Epithelial cell of proximal tubule (primary cell): ENCODE results near the gene CSTF2. TPM values are rescaled to one million over a fixed set of nuclear protein-coding genes. Genes with fewer than 3 reads are reported as not detected.

ENCODE experiments used
- DNase-seq: peaks from one replicate; pipeline ENCODE4 v3.0.0-alpha.2; 2011; ENCODE audit warnings: low read depth
- H3K4me3 ChIP-seq: 2 replicates; pipeline ENCODE4 v1.5.1; 2011; ENCODE audit warnings: low read depth, mild to moderate bottlenecking, low read length
- total RNA-seq: library from RNA; depleted of rRNA; stranded (reverse); fragments of >200 nt; gene quantifications from 2 replicates; pipeline ENCODE4 v1.2.3, GENCODE V29; 2015
- TF ChIP-seq, protein P1 (sequence below): conservative IDR thresholded peaks from 2 replicates; pipeline ENCODE4 v1.5.1; 2012; ENCODE audit warnings: low read depth, mild to moderate bottlenecking, low read length

The CSTF2 gene
- total RNA-seq, 1 donor from 2014 or later, result 19.8 TPM

DNA sequence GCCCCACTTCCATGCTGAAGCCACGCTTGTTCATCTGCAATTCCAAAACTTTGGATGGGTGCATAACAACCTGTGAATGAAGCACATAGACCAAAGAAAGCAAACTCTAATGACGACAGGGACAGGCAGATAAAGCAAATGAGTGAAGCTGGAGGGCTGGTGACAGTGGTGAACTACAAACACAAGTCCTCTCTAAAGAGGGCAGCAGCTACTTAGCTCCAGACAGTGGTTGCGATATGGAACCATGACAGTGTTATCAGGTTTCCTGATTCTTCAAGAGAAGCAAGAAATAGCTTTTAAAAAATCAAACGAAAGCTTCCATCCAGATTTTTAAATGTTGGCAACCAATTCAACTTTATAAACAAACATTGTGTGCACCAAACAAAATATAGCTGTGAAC, 30.1 kb downstream of the CSTF2 start:
- TF ChIP-seq, protein P1, sequence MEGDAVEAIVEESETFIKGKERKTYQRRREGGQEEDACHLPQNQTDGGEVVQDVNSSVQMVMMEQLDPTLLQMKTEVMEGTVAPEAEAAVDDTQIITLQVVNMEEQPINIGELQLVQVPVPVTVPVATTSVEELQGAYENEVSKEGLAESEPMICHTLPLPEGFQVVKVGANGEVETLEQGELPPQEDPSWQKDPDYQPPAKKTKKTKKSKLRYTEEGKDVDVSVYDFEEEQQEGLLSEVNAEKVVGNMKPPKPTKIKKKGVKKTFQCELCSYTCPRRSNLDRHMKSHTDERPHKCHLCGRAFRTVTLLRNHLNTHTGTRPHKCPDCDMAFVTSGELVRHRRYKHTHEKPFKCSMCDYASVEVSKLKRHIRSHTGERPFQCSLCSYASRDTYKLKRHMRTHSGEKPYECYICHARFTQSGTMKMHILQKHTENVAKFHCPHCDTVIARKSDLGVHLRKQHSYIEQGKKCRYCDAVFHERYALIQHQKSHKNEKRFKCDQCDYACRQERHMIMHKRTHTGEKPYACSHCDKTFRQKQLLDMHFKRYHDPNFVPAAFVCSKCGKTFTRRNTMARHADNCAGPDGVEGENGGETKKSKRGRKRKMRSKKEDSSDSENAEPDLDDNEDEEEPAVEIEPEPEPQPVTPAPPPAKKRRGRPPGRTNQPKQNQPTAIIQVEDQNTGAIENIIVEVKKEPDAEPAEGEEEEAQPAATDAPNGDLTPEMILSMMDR, result no peak
- no peak for DNase-seq
- no peak overlapping the region for H3K4me3 ChIP-seq

DNA sequence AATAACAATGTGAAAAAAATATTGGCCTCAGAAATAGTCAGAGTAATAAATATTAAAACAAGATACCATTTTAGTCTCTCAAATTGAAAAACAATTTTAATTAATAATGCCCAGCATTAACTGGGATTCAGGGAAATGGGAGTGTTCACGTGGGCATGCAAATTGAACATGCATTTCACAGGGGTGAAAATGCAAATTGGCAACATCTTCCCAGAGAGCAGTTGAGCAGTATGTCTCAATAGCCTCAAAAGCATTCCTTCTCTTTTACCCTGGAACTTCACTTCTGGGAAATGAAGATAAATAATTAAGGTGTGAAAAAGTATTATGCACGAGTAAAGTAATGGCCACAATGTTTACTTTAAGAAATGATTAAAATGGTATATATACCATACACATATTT, 32.6 kb downstream of the CSTF2 start:
- TF ChIP-seq, protein P1, result no peak
- H3K4me3 ChIP-seq, result no peak overlapping the region
- no peak for DNase-seq

DNA sequence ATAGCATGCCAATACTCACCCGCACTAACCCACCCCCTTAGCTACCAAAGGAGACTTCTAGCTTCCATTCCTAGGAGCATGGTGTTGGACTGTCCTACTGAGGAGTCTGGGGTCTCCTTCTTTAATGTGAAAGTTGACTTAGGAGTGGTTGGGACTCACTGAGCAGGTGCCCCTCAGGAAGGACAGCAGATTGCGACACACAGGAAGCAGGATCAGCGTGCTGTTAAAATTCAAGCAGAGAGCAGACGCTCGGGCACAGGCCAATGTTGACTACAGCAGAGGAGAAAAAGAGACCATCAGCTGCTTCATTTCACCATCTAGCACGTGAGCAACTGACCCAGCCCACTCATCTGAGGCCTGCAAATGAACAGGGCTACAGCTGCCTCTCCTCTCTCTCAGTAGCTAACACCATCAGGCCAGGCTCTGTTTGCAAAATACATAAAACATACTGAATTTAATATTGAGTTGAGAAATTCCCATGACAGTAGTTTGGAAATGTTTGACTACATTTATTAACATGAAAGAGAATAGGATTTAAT, 43.2 kb downstream of the CSTF2 start:
- DNase-seq, result no peak
- H3K4me3 ChIP-seq, result no peak overlapping the region
- TF ChIP-seq, protein P1, result no peak

DNA sequence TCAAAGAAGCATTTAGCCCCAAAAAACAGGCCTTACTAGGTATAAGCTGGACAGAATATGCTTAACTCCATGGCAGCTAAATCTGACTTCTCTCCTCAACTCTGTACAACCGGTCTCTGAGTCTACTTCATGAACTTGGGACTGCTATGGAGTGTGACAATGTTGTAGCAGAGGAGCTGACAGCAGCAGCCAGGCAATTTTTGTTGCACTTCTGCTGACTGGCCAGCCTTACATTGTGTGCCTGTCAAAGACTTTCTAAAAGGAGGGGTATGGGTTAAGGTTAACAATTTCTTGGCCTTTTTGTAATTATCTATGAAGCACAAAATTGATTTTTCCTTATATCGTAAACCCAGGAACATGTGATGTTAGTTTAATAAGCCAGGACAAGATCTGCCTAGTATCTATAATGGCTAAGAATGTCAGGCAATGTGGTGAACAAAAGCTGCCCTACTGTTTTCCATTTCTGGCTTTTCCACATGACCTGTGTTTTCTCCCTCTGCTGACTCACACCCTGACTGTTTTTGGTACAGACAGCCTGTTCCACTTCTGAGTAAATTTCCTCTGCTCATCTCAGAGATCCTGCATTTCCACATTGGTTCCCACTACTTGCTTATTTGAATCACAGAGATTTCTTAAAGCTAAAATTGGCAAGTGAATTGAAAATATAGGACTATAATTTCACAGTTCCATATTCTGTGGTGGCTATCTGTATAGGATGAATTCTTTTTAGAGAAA, 44.6 kb downstream of the CSTF2 start:
- no peak for DNase-seq
- no peak overlapping the region for H3K4me3 ChIP-seq
- TF ChIP-seq, protein P1, result no peak

DNA sequence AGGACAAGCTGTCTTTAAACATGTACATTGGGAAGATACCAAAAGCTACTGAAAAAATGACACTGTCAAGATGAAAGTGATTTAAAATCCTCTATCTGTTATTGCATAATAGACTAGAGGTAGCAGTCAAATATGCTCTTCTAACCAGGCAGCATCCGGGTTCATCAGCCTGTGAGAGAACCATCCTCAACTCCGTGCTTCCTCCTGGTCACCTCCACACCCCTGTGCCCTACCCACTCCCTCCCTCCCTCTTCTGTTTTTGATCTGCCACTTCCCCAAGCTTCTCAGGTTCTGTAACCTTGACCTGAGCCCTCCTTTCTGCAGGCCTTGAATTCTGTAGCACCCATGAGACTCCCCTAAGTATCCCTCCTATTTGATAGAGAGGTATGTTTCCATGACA, 48.1 kb downstream of the CSTF2 start:
- TF ChIP-seq, protein P1, result no peak
- no peak for DNase-seq
- H3K4me3 ChIP-seq, result no peak overlapping the region

DNA sequence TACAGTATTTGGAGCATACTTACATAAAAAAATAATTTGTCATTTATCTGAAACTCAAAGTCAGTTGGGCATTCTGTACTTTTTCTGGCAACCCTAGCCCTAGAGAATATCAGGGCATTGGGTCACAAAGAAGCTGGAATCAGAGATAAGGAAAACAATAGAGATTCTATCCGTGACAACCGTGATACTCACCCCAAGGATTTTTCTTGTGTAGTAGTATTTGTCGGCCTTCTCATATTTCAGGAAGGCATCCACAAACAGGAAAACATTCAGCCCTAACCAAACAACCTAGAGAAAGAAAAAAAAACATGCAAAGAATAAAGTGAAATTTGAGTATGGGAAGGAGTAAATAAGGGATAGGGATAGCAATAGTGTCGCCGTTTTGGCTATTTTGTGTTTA, 50.3 kb downstream of the CSTF2 start:
- DNase-seq, result no peak

More for the DNA sequence above, 50.3 kb downstream of the CSTF2 start:
- TF ChIP-seq, protein P1, result no peak
- no peak overlapping the region for H3K4me3 ChIP-seq
